PC-3 (cell line): ENCODE measurements around the gene ZNF366. TPM values are rescaled to one million over a fixed set of nuclear protein-coding genes. Genes with fewer than 3 reads are reported as not detected.

Experiments used
- ATAC-seq: fragments of 200-7000 bp; cut with Tn5 transposase; 2 replicates; pipeline ENCODE4 v1.9.1; 2020; ENCODE audit warnings: mild to moderate bottlenecking, moderate library complexity
- BruUV-seq: library from RNA; stranded (reverse); fragments of 400-500 nt; replicated peaks from 2 replicates; lab custom pipeline; 2021; lab: Mats Ljungman, UMichigan
- CTCF ChIA-PET: fragments of 300-600 bp; sonication (Branson Sonifier 250); formaldehyde crosslinking; loops from one replicate; lab custom pipeline; 2022; ENCODE audit warnings: antibody characterized with exemption; lab: Charles Lee
- POLR2A ChIA-PET: fragments of 300-600 bp; sonication (Branson Sonifier 250); formaldehyde crosslinking; loops from one replicate; lab custom pipeline; 2022; ENCODE audit warnings: antibody characterized with exemption; ENCODE audit not compliant: unreplicated experiment; lab: Charles Lee
- DNase-seq: peaks from one replicate; pipeline ENCODE4 v3.0.0-alpha.2; 2015
- H2AFZ ChIP-seq: fragments of 300-600 bp; sonication (generic); 2 replicates; pipeline ENCODE4 v1.6.0; 2016; ENCODE audit warnings: antibody characterized with exemption, low read length
- H3F3A ChIP-seq: fragments of 300-600 bp; sonication (generic); one replicate; pipeline ENCODE4 v1.6.0; 2017; ENCODE audit warnings: antibody characterized with exemption, low read length, control low read depth, mild to moderate bottlenecking; ENCODE audit not compliant: unreplicated experiment
- H3K27ac ChIP-seq: fragments of 300-600 bp; sonication (generic); 2 replicates; pipeline ENCODE4 v1.5.1; 2016; ENCODE audit warnings: mild to moderate bottlenecking, low read length
- H3K27me3 ChIP-seq: fragments of 300-600 bp; sonication (generic); 2 replicates; pipeline ENCODE4 v1.6.1; 2016; ENCODE audit warnings: low read length, mixed read lengths
- H3K36me3 ChIP-seq: fragments of 300-600 bp; sonication (generic); 2 replicates; pipeline ENCODE4 v1.6.1; 2016; ENCODE audit warnings: low read depth, mixed run types, low read length, mixed read lengths
- H3K4me1 ChIP-seq: fragments of 300-600 bp; sonication (generic); 2 replicates; pipeline ENCODE4 v1.5.1; 2016; ENCODE audit warnings: low read length; ENCODE audit not compliant: insufficient read depth
- H3K4me2 ChIP-seq: fragments of 300-600 bp; sonication (generic); 2 replicates; pipeline ENCODE4 v1.6.0; 2016; ENCODE audit warnings: low read length
- H3K4me3 ChIP-seq: fragments of 300-600 bp; sonication (generic); 2 replicates; pipeline ENCODE4 v1.5.1; 2016; ENCODE audit warnings: mild to moderate bottlenecking, low read length, mixed read lengths
- H3K79me2 ChIP-seq: fragments of 300-600 bp; sonication (generic); 2 replicates; pipeline ENCODE4 v1.6.1; 2017; ENCODE audit warnings: low read length, mixed read lengths
- H3K9ac ChIP-seq: fragments of 300-600 bp; sonication (generic); 2 replicates; pipeline ENCODE4 v1.6.0; 2016; ENCODE audit warnings: mild to moderate bottlenecking, low read length
- H3K9me2 ChIP-seq: fragments of 300-600 bp; sonication (generic); replicated peaks from 2 replicates; pipeline ENCODE4 v1.6.1; 2016; ENCODE audit warnings: mixed run types, low read length, mixed read lengths
- H3K9me3 ChIP-seq: fragments of 300-600 bp; sonication (generic); 2 replicates; pipeline ENCODE4 v1.6.1; 2016; ENCODE audit warnings: low read length, mixed read lengths
- H4K20me1 ChIP-seq: fragments of 300-600 bp; sonication (generic); 2 replicates; pipeline ENCODE4 v1.6.1; 2016; ENCODE audit warnings: low read length, mixed read lengths
- EZH2 ChIP-seq: fragments of 300-600 bp; sonication (generic); IDR thresholded peaks from one replicate; pipeline ENCODE4 v1.6.1; 2017; ENCODE audit warnings: antibody characterized with exemption, mild to moderate bottlenecking, low read length; ENCODE audit not compliant: unreplicated experiment
- EZH2phosphoT487 ChIP-seq: fragments of 300-600 bp; sonication (generic); IDR thresholded peaks from 2 replicates; pipeline ENCODE4 v1.6.1; 2018; ENCODE audit warnings: mild to moderate bottlenecking, antibody characterized with exemption, low read length, borderline replicate concordance
- intact Hi-C: fragments of 100-400 bp; cut with micrococcal nuclease; formaldehyde crosslinking; loops from 2 replicates; pipeline ENCODE4 v1.9.0; 2023
- total RNA-seq: library from RNA; depleted of rRNA; stranded (reverse); fragments of >200 nt; gene quantifications from 2 replicates; pipeline ENCODE4 v1.2.3, GENCODE V29; 2014
- TF ChIP-seq, protein P1 (sequence below): fragments of 300-600 bp; sonication (generic); conservative IDR thresholded peaks from 2 replicates; pipeline ENCODE4 v1.5.1; 2017; ENCODE audit warnings: antibody characterized with exemption, low read depth, mild to moderate bottlenecking, low read length

ZNF366 gene
- total RNA-seq, 1 experiment from 2014 or later: not detected

DNA sequence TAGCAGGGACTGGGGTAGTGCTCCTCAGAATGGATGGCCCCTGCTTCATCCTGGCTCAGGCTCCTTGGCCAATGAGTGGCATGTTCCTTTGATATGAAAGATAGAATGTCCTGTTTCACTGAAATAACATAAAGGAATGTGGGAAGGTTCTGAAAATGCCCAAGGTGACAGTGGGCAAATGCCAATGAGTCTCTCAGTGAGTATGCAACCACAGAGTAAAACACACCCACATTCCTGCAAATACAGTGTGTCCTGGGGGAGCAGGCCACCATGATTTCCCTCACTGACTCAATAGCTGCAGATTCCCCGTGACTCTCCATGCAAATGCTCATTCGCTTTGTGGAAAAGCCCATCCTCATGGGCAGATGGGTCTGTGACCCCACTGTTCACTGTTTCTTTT, 36.4 kb downstream of the ZNF366 start:
- peak overlapping the region; percentile 30; the same call in 1 of the 2 replicates for H3K4me2 ChIP-seq
- peaks cover 60% of the 10 kb centered on the region for H3K4me1 ChIP-seq
- ATAC-seq: peak; percentile 58

DNA sequence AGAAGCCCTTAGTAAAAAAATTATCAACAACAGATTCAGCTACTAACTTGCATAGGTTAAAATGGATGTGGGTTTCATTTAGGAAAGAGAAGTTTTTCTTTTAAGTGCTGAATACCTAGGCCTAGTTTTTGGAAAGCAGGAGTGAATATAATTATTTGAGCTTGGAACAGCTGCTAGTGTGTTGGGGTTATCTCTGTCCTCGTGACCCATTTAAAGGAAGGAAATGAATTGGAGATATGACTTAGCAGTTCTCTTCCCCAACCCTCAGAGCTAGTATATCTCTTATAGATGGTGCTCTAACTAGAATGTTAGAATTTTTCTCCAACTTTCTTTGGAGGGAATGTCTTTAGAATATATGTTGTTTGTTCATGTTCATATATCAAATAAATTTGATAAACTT, 38.6 kb downstream of the ZNF366 start:
- intact Hi-C loops: loop anchor here (5.0 kb wide), 1 partner anchor 44 kb away; no protein-coding TSS in a partner anchor
- no peaks in the 10 kb centered on the region for H3F3A ChIP-seq
- no peak for DNase-seq
- no peaks in the 10 kb centered on the region for H3K9me3 ChIP-seq
- no peak overlapping the region for H2AFZ ChIP-seq
- no peak overlapping the region for H3K4me3 ChIP-seq
- H4K20me1 ChIP-seq: no peaks in the 10 kb centered on the region
- no peak overlapping the region for H3K9ac ChIP-seq
- no TSS peak for BruUV-seq
- peak overlapping the region; percentile 71 for H3K27ac ChIP-seq
- no peaks in the 10 kb centered on the region for H3K9me2 ChIP-seq
- peak overlapping the region; percentile 74; the same call in 1 of the 2 replicates for H3K4me2 ChIP-seq
- ATAC-seq: no peak
- POLR2A ChIA-PET: no interaction called here
- no peaks in the 10 kb centered on the region for H3K27me3 ChIP-seq
- H3K4me1 ChIP-seq: peaks cover 63% of the 10 kb centered on the region
- TF ChIP-seq, protein P1, sequence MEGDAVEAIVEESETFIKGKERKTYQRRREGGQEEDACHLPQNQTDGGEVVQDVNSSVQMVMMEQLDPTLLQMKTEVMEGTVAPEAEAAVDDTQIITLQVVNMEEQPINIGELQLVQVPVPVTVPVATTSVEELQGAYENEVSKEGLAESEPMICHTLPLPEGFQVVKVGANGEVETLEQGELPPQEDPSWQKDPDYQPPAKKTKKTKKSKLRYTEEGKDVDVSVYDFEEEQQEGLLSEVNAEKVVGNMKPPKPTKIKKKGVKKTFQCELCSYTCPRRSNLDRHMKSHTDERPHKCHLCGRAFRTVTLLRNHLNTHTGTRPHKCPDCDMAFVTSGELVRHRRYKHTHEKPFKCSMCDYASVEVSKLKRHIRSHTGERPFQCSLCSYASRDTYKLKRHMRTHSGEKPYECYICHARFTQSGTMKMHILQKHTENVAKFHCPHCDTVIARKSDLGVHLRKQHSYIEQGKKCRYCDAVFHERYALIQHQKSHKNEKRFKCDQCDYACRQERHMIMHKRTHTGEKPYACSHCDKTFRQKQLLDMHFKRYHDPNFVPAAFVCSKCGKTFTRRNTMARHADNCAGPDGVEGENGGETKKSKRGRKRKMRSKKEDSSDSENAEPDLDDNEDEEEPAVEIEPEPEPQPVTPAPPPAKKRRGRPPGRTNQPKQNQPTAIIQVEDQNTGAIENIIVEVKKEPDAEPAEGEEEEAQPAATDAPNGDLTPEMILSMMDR: no peak
- TF ChIP-seq EZH2phosphoT487 (no peak), EZH2 (no peak)
- CTCF ChIA-PET: interaction anchor here (0.6 kb wide), 1 partner anchor 1042 kb away, joined by 3 read pairs; no protein-coding TSS in a partner anchor
- H3K79me2 ChIP-seq: no peaks in the 10 kb centered on the region
- no peaks in the 10 kb centered on the region for H3K36me3 ChIP-seq

More for the DNA sequence above, 36.4 kb downstream of the ZNF366 start:
- Histone ChIP-seq H3F3A (no peaks in the 10 kb centered on the region), H4K20me1 (no peaks in the 10 kb centered on the region), H3K4me3 (no peak overlapping the region), H3K9ac (no peak overlapping the region), H2AFZ (no peak overlapping the region), H3K79me2 (no peaks in the 10 kb centered on the region), H3K27ac (no peak overlapping the region), H3K36me3 (no peaks in the 10 kb centered on the region), H3K27me3 (no peaks in the 10 kb centered on the region), H3K9me2 (no peaks in the 10 kb centered on the region), H3K9me3 (no peaks in the 10 kb centered on the region)
- DNase-seq: peak; percentile 83
- ChIA-PET POLR2A (no interaction called here), CTCF (no interaction called here)
- BruUV-seq: no TSS peak
- TF ChIP-seq EZH2: no peak
- TF ChIP-seq, protein P1: no peak
- TF ChIP-seq EZH2phosphoT487: no peak
- intact Hi-C loops: no loop called here

- H3K4me1 ChIP-seq: peaks cover 63% of the 10 kb centered on the region
- TF ChIP-seq, protein P1: no peak
- no peak for TF ChIP-seq EZH2phosphoT487
- no peak for TF ChIP-seq EZH2
- no peaks in the 10 kb centered on the region for H4K20me1 ChIP-seq
- intact Hi-C loops: loop anchor here (5.0 kb wide), 1 partner anchor 44 kb away; no protein-coding TSS in a partner anchor
- ATAC-seq (peak; percentile 65), DNase-seq (peak; percentile 80)
- POLR2A ChIA-PET: no interaction called here
- H3K9me3 ChIP-seq: no peaks in the 10 kb centered on the region
- H3K9ac ChIP-seq: no peak overlapping the region
- H2AFZ ChIP-seq: peak overlapping the region; percentile 11; the same call in 1 of the 2 replicates
- H3K4me2 ChIP-seq: peak overlapping the region; percentile 74
- no peaks in the 10 kb centered on the region for H3F3A ChIP-seq
- H3K9me2 ChIP-seq: no peaks in the 10 kb centered on the region
- no peaks in the 10 kb centered on the region for H3K36me3 ChIP-seq
- peak overlapping the region; percentile 39; the same call in 1 of the 2 replicates for H3K4me3 ChIP-seq
- no TSS peak for BruUV-seq
- no peaks in the 10 kb centered on the region for H3K79me2 ChIP-seq
- peak overlapping the region; percentile 71 for H3K27ac ChIP-seq
- CTCF ChIA-PET: no interaction called here
- H3K27me3 ChIP-seq: no peaks in the 10 kb centered on the region
Observed at GRCh38 chr5:72468024-72468423, 39.2 kb downstream of the ZNF366 start.
